K562 (cell line): ENCODE measurements around the gene AFG1L. TPM values are rescaled to one million over a fixed set of nuclear protein-coding genes. Genes with fewer than 3 reads are reported as not detected.
A peak's percentile ranks its signal among the peaks of the same experiment; 100 is the strongest.
"Not testable (repeated sequence)": the region's sequence is repeated elsewhere in the genome, so short reads cannot be mapped to it uniquely, and the experiment has no call there.

Experiments
- ATAC-seq: fragments of 200-7000 bp; cut with Tn5 transposase; 3 replicates; pipeline ENCODE4 v1.9.1; 2020; ENCODE audit warnings: moderate library complexity
- BruUV-seq: library from RNA; stranded (reverse); fragments of 400-500 nt; replicated peaks from 2 replicates; lab custom pipeline; 2021; lab: Mats Ljungman, UMichigan
- CTCF ChIA-PET: fragments of 300-600 bp; formaldehyde crosslinking; extraction: SDS; loops from one replicate; lab custom pipeline; 2021; ENCODE audit warnings: low intra/inter-chr PET ratio; lab: Yijun Ruan, JAX
- POLR2A ChIA-PET: fragments of 300-600, 350-650 bp; sonication (Branson Sonifier 250); formaldehyde crosslinking; extraction: SDS; loops from one replicate; lab custom pipeline; 2021; ENCODE audit warnings: antibody characterized with exemption, inconsistent platforms; lab: Yijun Ruan, JAX
- DNase-seq, 4 experiments: peaks; one replicate each; pipeline versions ENCODE4 v3.0.0 to v3.0.0-alpha.2; 2011 to 2018; ENCODE audit warnings: low spot score in 3 of 4, mixed read lengths in 3 of 4; ENCODE audit errors: extremely low read depth in 1 of 4
- FAIRE-seq: peaks from 2 replicates; lab custom pipeline; 2011; peaks lifted over from hg19 to GRCh38; lab: Jason Lieb, UNC
- H2AFZ ChIP-seq: 2 replicates; pipeline ENCODE4 v1.6.0; 2011; ENCODE audit warnings: low read depth, low read length, control low read depth, inconsistent platforms
- H3K27ac ChIP-seq: fragments of 200-600 bp; 3 replicates; pipeline ENCODE4 v1.8.0; 2011; ENCODE audit warnings: low read depth, mild to moderate bottlenecking, control low read depth, inconsistent platforms, low read length, moderate library complexity, mixed read lengths; ENCODE audit errors: extremely low read depth
- H3K27me3 ChIP-seq, 2 experiments: fragments of 300-600 bp in 1 of 2; 2 replicates in 1 of 2; 3 replicates in 1 of 2; pipeline versions ENCODE4 v1.6.0 to v1.8.0; 2011; ENCODE audit warnings: inconsistent platforms in 2 of 2, low read length in 2 of 2, mild to moderate bottlenecking in 1 of 2, mixed read lengths in 1 of 2, moderate library complexity in 1 of 2; ENCODE audit not compliant: control insufficient read depth in 2 of 2, insufficient read depth in 2 of 2
- H3K36me3 ChIP-seq: fragments of 300-600 bp; 3 replicates; pipeline ENCODE4 v1.8.0; 2011; ENCODE audit warnings: mild to moderate bottlenecking, low read length, inconsistent platforms; ENCODE audit not compliant: control insufficient read depth, insufficient read depth
- H3K4me1 ChIP-seq, 2 experiments: fragments of 200-600 bp in 1 of 2; replicated peaks in 1 of 2; 2 replicates in 1 of 2; 3 replicates in 1 of 2; pipeline versions ENCODE4 v1.5.1 to v1.8.0; 2011; ENCODE audit warnings: inconsistent platforms in 2 of 2, low read length in 2 of 2, mild to moderate bottlenecking in 1 of 2, mixed read lengths in 1 of 2, moderate library complexity in 1 of 2; ENCODE audit not compliant: control insufficient read depth in 2 of 2, insufficient read depth in 2 of 2
- H3K4me2 ChIP-seq: 2 replicates; pipeline ENCODE4 v1.6.1; 2011; ENCODE audit warnings: low read length, control low read depth, inconsistent platforms, mixed read lengths; ENCODE audit not compliant: insufficient read depth
- H3K4me3 ChIP-seq: fragments of 200-600 bp; sonication (generic), shearing (Covaris generic); 2 replicates; pipeline ENCODE4 v1.5.1; 2016; ENCODE audit warnings: control low read depth, inconsistent platforms
- H3K79me2 ChIP-seq: fragments of 200-600 bp; 3 replicates; pipeline ENCODE4 v1.8.0; 2011; ENCODE audit warnings: low read length, inconsistent platforms; ENCODE audit not compliant: control insufficient read depth, insufficient read depth
- H3K9ac ChIP-seq, 2 experiments: 2 replicates each; pipeline versions ENCODE4 v1.6.0 to v1.6.1; 2011; ENCODE audit warnings: low read depth in 2 of 2, low read length in 2 of 2, control low read depth in 1 of 2, inconsistent platforms in 1 of 2, mild to moderate bottlenecking in 1 of 2, mixed read lengths in 1 of 2; ENCODE audit not compliant: insufficient read depth in 1 of 2
- H3K9me1 ChIP-seq: one replicate; pipeline ENCODE4 v1.6.0; 2011; ENCODE audit warnings: inconsistent platforms, mild to moderate bottlenecking, low read length, moderate library complexity; ENCODE audit not compliant: control insufficient read depth, insufficient read depth
- H3K9me3 ChIP-seq: replicated peaks from 2 replicates; pipeline ENCODE4 v1.5.1; 2011; ENCODE audit warnings: low read depth, low read length, inconsistent platforms; ENCODE audit not compliant: control insufficient read depth, insufficient read depth
- H4K20me1 ChIP-seq: replicated peaks from 2 replicates; pipeline ENCODE4 v1.6.1; 2011; ENCODE audit warnings: low read length, inconsistent platforms, mixed read lengths; ENCODE audit not compliant: control insufficient read depth, insufficient read depth
- LEF1 ChIP-seq: fragments of 450-650 bp; IDR thresholded peaks from 2 replicates; pipeline ENCODE4 v1.6.1; 2016; ENCODE audit warnings: mild to moderate bottlenecking
- SP2 ChIP-seq: IDR thresholded peaks from 2 replicates; pipeline ENCODE4 v1.6.1; 2011; ENCODE audit warnings: mild to moderate bottlenecking, low read depth, low read length, moderate library complexity; ENCODE audit not compliant: poor library complexity, severe bottlenecking; ENCODE audit errors: extremely low read depth
- TBL1XR1 ChIP-seq, 2 experiments: IDR thresholded peaks; 2 replicates each; pipeline ENCODE4 v1.6.1; 2012; ENCODE audit warnings: improper control_type of control experiment in 2 of 2, low read length in 2 of 2, mild to moderate bottlenecking in 1 of 2
- TRIM28 ChIP-seq: fragments of 450-650 bp; IDR thresholded peaks from 2 replicates; pipeline ENCODE4 v1.6.1; 2017
- ZNF583 ChIP-seq: fragments of 250-450 bp; sonication (Bioruptor Pico); IDR thresholded peaks from 2 replicates; pipeline ENCODE4 v1.4.0; 2020
- WGBS: fragments of 100-300 bp; shearing (Covaris generic); methylation state at CpG from one replicate; pipeline ENCODE4 v1.1.6; 2016; ENCODE audit warnings: low coverage, mixed read lengths; ENCODE audit not compliant: insufficient coverage; ENCODE audit errors: missing lambda C conversion rate; 5-methylcytosine and 5-hydroxymethylcytosine counted together
- in situ Hi-C: fragments of 300-500 bp; cut with MboI; formaldehyde crosslinking; loops from 4 replicates; pipeline ENCODE4 v1.15.0; 2018; ENCODE audit warnings: inconsistent platforms, mixed read lengths
- intact Hi-C: fragments of 100-400 bp; cut with micrococcal nuclease; formaldehyde crosslinking; loops from 2 replicates; pipeline ENCODE4 v1.14.2; 2022
- polyA plus RNA-seq, 8 experiments: library from polyadenylated mRNA; depleted of rRNA in 4 of 8; stranded (reverse) in 5 of 8; unstranded in 3 of 8; fragments of >200 nt; fragmentation: Nextera tagmentation in 2 of 8; fragmentation: Illumina TruSeq in 1 of 8; extraction: Ambion mirVana in 2 of 8; extraction: Trizol in 1 of 8; gene quantifications; 2 replicates each; pipeline versions ENCODE4 v1.2.1 to v1.2.3, GENCODE V29; 2011 to 2014; ENCODE audit warnings: inconsistent platforms in 1 of 8, missing spikeins in 1 of 8
- total RNA-seq, 7 experiments: library from RNA; depleted of rRNA in 6 of 7; stranded (reverse); fragments of >200 nt in 6 of 7; fragmentation: Illumina TruSeq in 2 of 7; extraction: Trizol in 2 of 7; gene quantifications; 2 replicates each; pipeline versions ENCODE4 v1.2.1 to v1.2.3, GENCODE V29; 2011 to 2021; ENCODE audit warnings: low replicate concordance in 1 of 7
- TF ChIP-seq, protein P1 (sequence below): IDR thresholded peaks from 2 replicates; pipeline ENCODE4 v1.6.1; 2016; ENCODE audit warnings: missing genetic modification characterization, missing compliant biosample characterization
- TF ChIP-seq, protein P2 (sequence below), 2 experiments: fragments of 450-650 bp; conservative IDR thresholded peaks; 2 replicates each; pipeline ENCODE4 v1.6.1; 2017; ENCODE audit warnings: mild to moderate bottlenecking in 2 of 2, moderate library complexity in 2 of 2

AFG1L gene
- total and polyA plus RNA-seq, 9 of the 15 experiments (the other 6 are each of a cell fraction or from before 2014, with no cell fraction given): 2.2 to 15.5 (median 5.8) TPM

DNA sequence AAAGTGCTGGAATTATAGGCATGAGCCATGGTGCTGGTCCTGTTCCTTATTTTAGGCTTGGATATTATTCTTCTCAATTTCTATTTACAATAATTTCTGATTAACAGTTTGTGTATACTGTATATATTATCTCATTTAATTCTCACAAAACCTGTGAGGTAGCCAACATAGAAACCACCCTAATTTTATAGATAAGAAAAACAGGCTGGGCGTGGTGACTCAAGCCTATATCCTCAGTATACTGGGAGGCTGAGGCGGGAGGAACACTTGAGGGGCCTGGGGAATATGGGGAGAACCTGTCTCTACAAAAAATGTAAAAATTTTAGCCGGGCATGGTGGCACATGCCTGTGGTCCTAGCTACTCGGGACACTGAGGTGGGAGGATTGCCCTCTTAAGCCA is 3.8 kb upstream of the AFG1L start (continued):
- TF ChIP-seq SP2: no peak
- TF ChIP-seq, protein P1, sequence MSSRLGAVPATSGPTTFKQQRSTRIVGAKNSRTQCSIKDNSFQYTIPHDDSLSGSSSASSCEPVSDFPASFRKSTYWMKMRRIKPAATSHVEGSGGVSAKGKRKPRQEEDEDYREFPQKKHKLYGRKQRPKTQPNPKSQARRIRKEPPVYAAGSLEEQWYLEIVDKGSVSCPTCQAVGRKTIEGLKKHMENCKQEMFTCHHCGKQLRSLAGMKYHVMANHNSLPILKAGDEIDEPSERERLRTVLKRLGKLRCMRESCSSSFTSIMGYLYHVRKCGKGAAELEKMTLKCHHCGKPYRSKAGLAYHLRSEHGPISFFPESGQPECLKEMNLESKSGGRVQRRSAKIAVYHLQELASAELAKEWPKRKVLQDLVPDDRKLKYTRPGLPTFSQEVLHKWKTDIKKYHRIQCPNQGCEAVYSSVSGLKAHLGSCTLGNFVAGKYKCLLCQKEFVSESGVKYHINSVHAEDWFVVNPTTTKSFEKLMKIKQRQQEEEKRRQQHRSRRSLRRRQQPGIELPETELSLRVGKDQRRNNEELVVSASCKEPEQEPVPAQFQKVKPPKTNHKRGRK (tag): no peak
- no peak for TF ChIP-seq LEF1
- TF ChIP-seq TBL1XR1 (IDR thresholded peaks at IDR 0.05; ENCODE audit: low read length in 2 of 2): no peak
- no peak for TF ChIP-seq TRIM28
- TF ChIP-seq, protein P2, sequence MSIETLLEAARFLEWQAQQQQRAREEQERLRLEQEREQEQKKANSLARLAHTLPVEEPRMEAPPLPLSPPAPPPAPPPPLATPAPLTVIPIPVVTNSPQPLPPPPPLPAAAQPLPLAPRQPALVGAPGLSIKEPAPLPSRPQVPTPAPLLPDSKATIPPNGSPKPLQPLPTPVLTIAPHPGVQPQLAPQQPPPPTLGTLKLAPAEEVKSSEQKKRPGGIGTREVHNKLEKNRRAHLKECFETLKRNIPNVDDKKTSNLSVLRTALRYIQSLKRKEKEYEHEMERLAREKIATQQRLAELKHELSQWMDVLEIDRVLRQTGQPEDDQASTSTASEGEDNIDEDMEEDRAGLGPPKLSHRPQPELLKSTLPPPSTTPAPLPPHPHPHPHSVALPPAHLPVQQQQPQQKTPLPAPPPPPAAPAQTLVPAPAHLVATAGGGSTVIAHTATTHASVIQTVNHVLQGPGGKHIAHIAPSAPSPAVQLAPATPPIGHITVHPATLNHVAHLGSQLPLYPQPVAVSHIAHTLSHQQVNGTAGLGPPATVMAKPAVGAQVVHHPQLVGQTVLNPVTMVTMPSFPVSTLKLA (conservative IDR thresholded peaks at IDR 0.05): no peak
- no peak for TF ChIP-seq ZNF583 (CRISPR knock-in tag)

- H3K9me3 ChIP-seq, ATAC-seq, in situ Hi-C loops, H3K4me2 ChIP-seq, H3K27ac ChIP-seq, H3K27me3 ChIP-seq, FAIRE-seq, POLR2A ChIA-PET, intact Hi-C loops, DNase-seq, H4K20me1 ChIP-seq, H3K9me1 ChIP-seq, BruUV-seq, H3K36me3 ChIP-seq, H3K4me3 ChIP-seq, H3K9ac ChIP-seq: not testable (repeated sequence)
- WGBS: 36% methylated on average over 3 of the region's 3 CpGs
- peaks cover 0 to 14% of the 10 kb centered on the region in 2 experiments; a peak in 3 of 5 replicates for H3K4me1 ChIP-seq
- CTCF ChIA-PET: interaction anchor here (0.7 kb wide), 1 partner anchor 17 kb away, joined by 3 read pairs; no protein-coding TSS in a partner anchor
- H3K79me2 ChIP-seq: peaks cover 26% of the 10 kb centered on the region
- H2AFZ ChIP-seq: 0 out of 2 replicates have a peak overlapping the region, but pooled peaks have one; percentile 3
Observed at GRCh38 chr6:108292561-108292960, 2.3 kb upstream of the AFG1L start.
